CD4-positive, CD25-positive, alpha-beta regulatory T cell (primary cell): Measurements from ENCODE around the gene MROH8. TPM values are rescaled to one million over a fixed set of nuclear protein-coding genes. Genes with fewer than 3 reads are reported as not detected.
A peak's percentile ranks its signal among the peaks of the same experiment; 100 is the strongest.

ENCODE experiments used
- ATAC-seq, 2 donors: fragments of 150-1000 bp; cut with Tn5 transposase; one replicate each; pipeline ENCODE4 v1.10.0; 2021; ENCODE audit warnings: low read depth in 2 of 2, moderate number of reproducible peaks in 2 of 2, moderate library complexity in 1 of 2
- DNase-seq, 3 donors: peaks; one replicate each; pipeline versions ENCODE4 v3.0.0 to v3.0.0-alpha.2; 2012 to 2022; ENCODE audit warnings: mixed read lengths in 1 of 3
- H3K27ac ChIP-seq: one replicate; pipeline ENCODE4 v1.7.0; 2013; ENCODE audit warnings: mild to moderate bottlenecking, low read length; ENCODE audit not compliant: insufficient read depth, poor library complexity, severe bottlenecking
- H3K27me3 ChIP-seq: one replicate; pipeline ENCODE4 v1.7.0; 2013; ENCODE audit warnings: low read length; ENCODE audit not compliant: control insufficient read depth, insufficient read depth
- H3K36me3 ChIP-seq: one replicate; pipeline ENCODE4 v1.7.0; 2013; ENCODE audit warnings: mild to moderate bottlenecking, low read length, moderate library complexity; ENCODE audit not compliant: control insufficient read depth, insufficient read depth
- H3K4me1 ChIP-seq: 2 replicates; pipeline ENCODE4 v1.7.0; 2013; ENCODE audit warnings: mild to moderate bottlenecking, low read length; ENCODE audit not compliant: insufficient read depth, control insufficient read depth, poor library complexity, severe bottlenecking
- H3K4me3 ChIP-seq: one replicate; pipeline ENCODE4 v1.7.0; 2013; ENCODE audit warnings: low read depth, mild to moderate bottlenecking, low read length, moderate library complexity
- H3K9me3 ChIP-seq, 2 experiments: 1 replicate in 1 of 2; 2 replicates in 1 of 2; pipeline ENCODE4 v1.7.0; 2013; ENCODE audit warnings: low read length in 2 of 2, mild to moderate bottlenecking in 1 of 2, moderate library complexity in 1 of 2; ENCODE audit not compliant: control insufficient read depth in 2 of 2
- H3K27ac Mint-ChIP-seq, 3 donors: one replicate each; pipeline ENCODE4 v1.8.0; 2020 to 2022; ENCODE audit warnings: mild to moderate bottlenecking in 3 of 3, mixed read lengths in 3 of 3, moderate library complexity in 2 of 3
- H3K27me3 Mint-ChIP-seq: one replicate; pipeline ENCODE4 v1.8.0; 2022; ENCODE audit warnings: mild to moderate bottlenecking, mixed read lengths
- H3K36me3 Mint-ChIP-seq: one replicate; pipeline ENCODE4 v1.8.0; 2020; ENCODE audit warnings: mixed read lengths
- H3K4me1 Mint-ChIP-seq, 4 donors: one replicate each; pipeline ENCODE4 v1.8.0; 2020 to 2022; ENCODE audit warnings: mixed read lengths in 4 of 4, mild to moderate bottlenecking in 1 of 4
- H3K4me3 Mint-ChIP-seq, 4 donors: one replicate each; pipeline ENCODE4 v1.8.0; 2020 to 2022; ENCODE audit warnings: mild to moderate bottlenecking in 4 of 4, mixed read lengths in 4 of 4, moderate library complexity in 3 of 4
- H3K9me3 Mint-ChIP-seq, 7 donors: one replicate each; pipeline ENCODE4 v1.8.0; 2020 to 2022; ENCODE audit warnings: mixed read lengths in 7 of 7, mild to moderate bottlenecking in 3 of 7, moderate library complexity in 2 of 7
- polyA plus RNA-seq, 4 donors: library from polyadenylated mRNA; unstranded; fragments of 300-500 nt; fragmentation: Illumina TruSeq; gene quantifications; one replicate each; pipeline ENCODE4 v1.2.3, GENCODE V29; 2021
- total RNA-seq: library from RNA; stranded (reverse); gene quantifications from one replicate; pipeline ENCODE4 v1.2.3, GENCODE V29; 2022

Gene MROH8
- total and polyA plus RNA-seq, 5 donors from 2014 or later = 0.73 to 1.4 (median 0.85) TPM; not detected in 1

- H3K4me3 Mint-ChIP-seq = no peak overlapping the region
These were observed 126.0 kb downstream of the MROH8 start for GRCh38 chr20:37053230-37053950.

More at GRCh38 chr20:37053230-37053950, 126.0 kb downstream of the MROH8 start:
- peak overlapping the region in 2 of 3 donors; percentile 57 to 62 for H3K27ac Mint-ChIP-seq
- ATAC-seq (no peak), DNase-seq (no peak)
- H3K4me3 ChIP-seq = no peak overlapping the region
- peaks cover 3 to 11% (median 7%) of the 10 kb centered on the region in 4 donors for H3K4me1 Mint-ChIP-seq
- H3K36me3 ChIP-seq = peaks cover 60% of the 10 kb centered on the region
- no peaks in the 10 kb centered on the region for H3K4me1 ChIP-seq
- no peaks in the 10 kb centered on the region for H3K27me3 Mint-ChIP-seq
- peaks cover 56% of the 10 kb centered on the region for H3K36me3 Mint-ChIP-seq
- H3K27me3 ChIP-seq = no peaks in the 10 kb centered on the region
- H3K27ac ChIP-seq = no peak overlapping the region
- peaks cover 0 to 2% (median 0%) of the 10 kb centered on the region in 7 donors for H3K9me3 Mint-ChIP-seq
- H3K9me3 ChIP-seq = no peaks in the 10 kb centered on the region

Other genes starting within 250 kb of the MROH8 start
- gene SAMHD1, start 227.8 kb downstream of the MROH8 start, total RNA-seq = 723 TPM
- 100 to 1,000 TPM; 327 to 481 (median 401) TPM for gene SAMHD1, start 227.8 kb downstream of the MROH8 start, polyA plus RNA-seq
- gene RBL1, start 83.6 kb downstream of the MROH8 start, total RNA-seq = 32.6 TPM
- gene RBL1, start 83.6 kb downstream of the MROH8 start, polyA plus RNA-seq = 10 to 100 TPM; 11.3 to 23.2 (median 13.3) TPM
- gene RPN2, start 218 bp downstream of the MROH8 start, total RNA-seq = 101 TPM
- 100 to 1,000 TPM; 227 to 259 (median 243) TPM for gene RPN2, start 218 bp downstream of the MROH8 start, polyA plus RNA-seq
- not detected for gene GHRH, start 82.3 kb upstream of the MROH8 start, total RNA-seq
- not detected for gene GHRH, start 82.3 kb upstream of the MROH8 start, polyA plus RNA-seq
- 6.1 TPM for gene MANBAL, start 110.1 kb upstream of the MROH8 start, total RNA-seq
- gene MANBAL, start 110.1 kb upstream of the MROH8 start, polyA plus RNA-seq = 10 to 100 TPM; 20.0 to 32.4 (median 28.2) TPM
- gene SRC, start 166.6 kb upstream of the MROH8 start, total RNA-seq = 5.5 TPM
- gene SRC, start 166.6 kb upstream of the MROH8 start, polyA plus RNA-seq = under 1 TPM in 3 of 4 donors, not detected in 1; 0.29 to 0.56 (median 0.55) TPM